ENCODE results near the gene SRPK2.
A peak's percentile ranks its signal among the peaks of the same experiment; 100 is the strongest.
"Not testable (repeated sequence)": the region's sequence is repeated elsewhere in the genome, so short reads cannot be mapped to it uniquely, and the experiment has no call there.

SRPK2 gene

DNA sequence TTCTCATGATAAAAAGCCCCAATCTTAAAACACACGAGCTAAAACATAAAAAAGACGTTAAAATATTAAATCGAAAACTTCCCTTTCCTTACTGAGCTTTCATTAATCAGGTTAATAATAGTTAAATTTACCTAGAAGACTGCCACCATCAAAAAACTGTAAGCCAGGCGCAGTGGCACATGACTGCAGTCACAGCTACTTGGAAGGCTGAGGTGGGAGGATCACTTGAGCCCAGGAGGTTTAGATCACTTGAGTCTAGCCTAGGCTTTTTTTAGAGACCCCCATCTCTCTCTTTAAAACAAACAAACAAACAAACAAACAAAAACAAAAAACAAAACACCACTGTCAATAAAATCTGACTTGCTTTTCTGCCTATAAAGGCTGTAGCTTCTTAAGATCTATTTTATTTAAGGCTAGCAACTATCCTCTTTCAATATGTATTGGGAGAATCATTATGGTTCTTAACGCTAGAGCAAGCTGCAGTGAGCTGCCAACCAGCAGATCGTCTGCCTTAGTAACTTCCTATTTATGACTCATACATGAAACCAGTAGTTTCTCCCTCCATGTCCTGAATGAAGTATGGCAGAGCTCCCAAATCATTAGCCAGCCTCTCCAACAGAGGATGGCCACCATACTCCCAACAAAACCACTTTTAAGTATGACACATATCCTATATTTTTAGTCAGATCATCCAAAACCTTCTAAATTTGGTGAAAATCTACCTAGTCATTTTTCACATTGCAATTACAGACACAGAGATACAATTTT lies 163.7 kb downstream of the SRPK2 start:
- no peak for DNase-seq (ENCODE audit: low read depth in 3 of 3)

- DNase-seq (ENCODE audit: low read depth in 3 of 3) = no peak
These were observed 165.8 kb downstream of the SRPK2 start for GRCh38 chr7:105222953-105223352.

DNA sequence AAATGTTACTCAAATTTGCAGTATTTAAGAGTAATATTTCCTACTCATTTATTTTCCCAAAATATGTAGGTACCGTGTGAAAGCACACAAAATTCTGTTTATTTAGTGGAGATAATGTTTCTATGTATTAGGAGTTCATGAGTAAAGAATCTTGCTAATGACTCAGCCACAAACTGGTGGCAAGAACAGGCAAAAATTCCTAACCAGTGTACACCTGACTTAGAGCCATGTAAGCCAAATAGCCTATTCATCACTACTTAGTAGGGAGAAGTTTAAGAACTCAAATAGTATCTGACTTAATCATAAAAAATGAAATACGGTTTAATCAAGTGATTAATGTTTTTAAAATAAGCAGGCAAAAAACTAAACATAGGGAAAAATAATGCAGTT lies 169.0 kb downstream of the SRPK2 start:
- DNase-seq (ENCODE audit: low read depth in 3 of 3) = no peak

- no peak for DNase-seq (ENCODE audit: low read depth in 3 of 3)
These were observed 169.6 kb downstream of the SRPK2 start for GRCh38 chr7:105218939-105219770.

GRCh38 chr7:105218215-105218614 lies 170.5 kb downstream of the SRPK2 start:
- DNase-seq (ENCODE audit: low read depth in 3 of 3) = no peak

DNA sequence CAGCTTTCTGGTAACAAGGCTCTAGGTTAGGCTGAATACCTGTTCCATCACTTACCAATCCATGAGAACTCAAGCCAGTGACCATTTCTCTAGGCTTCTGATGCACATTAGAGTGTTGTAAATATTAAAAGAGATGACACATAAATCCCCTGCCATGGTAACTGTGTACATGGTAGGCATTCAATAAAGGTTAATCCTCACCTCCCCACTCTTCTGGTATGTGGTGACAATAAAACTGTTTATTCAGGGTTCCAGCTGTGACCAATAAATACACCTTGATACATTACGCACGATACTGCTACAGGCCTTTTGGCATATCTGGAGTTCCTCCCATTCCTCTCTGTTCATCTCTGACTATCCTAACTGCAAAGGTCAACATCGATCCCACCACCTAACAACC lies 171.9 kb downstream of the SRPK2 start:
- no peak for DNase-seq (ENCODE audit: low read depth in 3 of 3)

GRCh38 chr7:105215821-105216220 lies 172.9 kb downstream of the SRPK2 start:
- DNase-seq (ENCODE audit: low read depth in 3 of 3) = no peak

DNA sequence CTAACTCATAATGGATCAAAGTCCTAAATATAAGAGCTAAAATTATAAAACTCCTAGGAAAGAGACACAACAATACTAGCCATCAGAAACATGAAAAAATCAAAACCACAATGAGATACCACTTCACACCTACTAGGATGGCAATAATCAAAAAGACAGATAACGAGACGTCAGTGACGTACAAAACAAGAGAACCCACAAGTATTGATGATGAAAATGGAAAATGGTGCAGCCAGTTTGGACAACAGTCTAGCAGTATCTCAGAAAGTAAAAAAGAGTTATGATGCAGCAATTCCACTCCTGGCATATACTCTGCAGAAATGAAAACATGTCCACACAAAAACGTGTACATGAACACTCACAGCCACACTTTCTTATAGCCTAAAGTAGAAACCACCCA lies 173.5 kb downstream of the SRPK2 start:
- DNase-seq (ENCODE audit: low read depth in 3 of 3) = no peak

GRCh38 chr7:105213611-105214010 lies 175.1 kb downstream of the SRPK2 start:
- no peak for DNase-seq (ENCODE audit: low read depth in 3 of 3)

GRCh38 chr7:105212212-105212611 lies 176.5 kb downstream of the SRPK2 start:
- DNase-seq (ENCODE audit: low read depth in 3 of 3) = no peak

DNA sequence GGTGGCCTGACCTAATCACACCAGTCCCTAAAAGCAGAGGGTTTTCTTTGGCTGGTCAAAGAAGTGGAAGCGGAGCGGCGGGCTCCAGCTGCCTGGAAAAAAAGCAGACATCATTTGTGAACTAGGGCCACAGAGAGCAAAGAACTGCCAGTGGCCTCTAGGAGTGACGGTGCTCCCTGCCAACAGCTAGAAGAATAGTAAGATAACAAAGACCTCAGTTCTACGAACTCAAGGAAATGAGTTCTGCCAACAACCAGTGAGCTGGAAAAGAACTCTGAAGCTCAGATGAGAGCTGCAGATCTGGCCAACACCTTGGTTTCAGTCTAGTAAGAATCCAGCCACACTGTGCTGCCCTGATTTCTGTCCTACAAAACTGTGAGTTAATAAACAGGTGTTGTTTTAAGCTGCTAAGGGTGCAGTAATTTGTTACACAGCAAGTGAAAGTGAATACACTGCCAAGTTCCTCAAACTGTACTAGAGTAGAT lies 178.0 kb downstream of the SRPK2 start:
- DNase-seq (ENCODE audit: low read depth in 3 of 3) = no peak

DNA sequence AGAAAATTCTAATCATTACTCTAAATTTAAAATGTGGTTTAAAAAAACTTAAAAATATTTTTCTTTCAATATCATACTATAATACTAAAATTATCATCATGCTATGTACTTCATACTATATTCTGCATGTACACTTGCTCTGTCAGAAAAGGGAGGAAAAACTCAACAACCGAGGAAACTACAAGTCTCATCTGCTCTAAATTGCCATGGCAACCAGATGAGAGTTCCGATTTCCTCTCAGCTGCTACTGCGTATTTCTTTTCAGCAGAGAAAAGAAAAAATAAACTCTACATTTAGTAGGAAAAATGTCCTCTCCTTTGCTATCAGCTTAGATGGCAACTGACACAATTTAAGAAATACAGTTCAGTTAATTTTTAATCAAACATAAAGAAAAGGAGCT lies 178.9 kb downstream of the SRPK2 start:
- DNase-seq (ENCODE audit: low read depth in 3 of 3) = no peak

DNA sequence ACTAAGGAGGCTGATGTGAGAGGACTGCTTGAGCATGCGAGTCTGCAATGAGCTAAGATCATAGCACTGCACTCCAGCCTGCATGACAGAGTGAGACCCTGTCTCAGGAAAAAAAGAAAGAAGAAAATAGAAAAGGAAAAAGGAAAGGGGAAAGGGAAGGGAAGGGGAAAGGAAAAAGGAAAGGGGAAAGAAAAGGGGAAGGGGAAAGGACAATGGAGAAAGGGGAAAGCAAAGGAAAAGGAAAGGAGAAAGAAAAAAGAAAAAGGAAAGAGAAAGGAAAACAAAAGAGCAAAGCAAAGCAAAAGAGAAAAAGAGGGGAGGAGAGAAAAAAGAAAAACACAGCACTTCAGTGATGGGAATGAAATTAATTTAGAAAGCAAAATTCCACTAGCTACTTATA lies 179.3 kb downstream of the SRPK2 start:
- no peak for DNase-seq (ENCODE audit: low read depth in 3 of 3)

DNA sequence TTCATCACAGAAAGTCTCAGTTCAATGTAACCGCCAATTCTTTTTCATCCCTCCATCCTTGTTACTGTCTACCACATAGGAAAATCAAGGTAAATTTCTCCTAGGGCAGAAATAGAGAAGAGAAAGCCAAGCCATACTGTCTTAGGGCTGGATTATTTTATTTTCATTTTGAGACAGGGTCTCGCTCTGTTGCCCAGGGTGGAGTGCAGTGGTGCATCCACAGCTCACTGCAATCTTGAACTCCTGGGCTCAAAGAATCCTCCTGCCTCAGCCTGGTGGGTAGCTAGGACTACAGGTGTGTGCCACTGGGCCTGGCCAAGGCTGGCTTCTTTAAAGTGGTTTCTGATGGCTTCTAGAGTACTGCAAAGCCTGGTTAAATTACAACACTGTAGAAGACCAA lies 181.7 kb downstream of the SRPK2 start:
- DNase-seq (ENCODE audit: low read depth in 3 of 3) = no peak

GRCh38 chr7:105205592-105206237 lies 183.0 kb downstream of the SRPK2 start:
- DNase-seq (ENCODE audit: low read depth in 3 of 3) = peak; percentile 6 to 13 (median 12)

- DNase-seq (ENCODE audit: low read depth in 3 of 3) = no peak
These were observed 183.8 kb downstream of the SRPK2 start for GRCh38 chr7:105204953-105205352.

DNA sequence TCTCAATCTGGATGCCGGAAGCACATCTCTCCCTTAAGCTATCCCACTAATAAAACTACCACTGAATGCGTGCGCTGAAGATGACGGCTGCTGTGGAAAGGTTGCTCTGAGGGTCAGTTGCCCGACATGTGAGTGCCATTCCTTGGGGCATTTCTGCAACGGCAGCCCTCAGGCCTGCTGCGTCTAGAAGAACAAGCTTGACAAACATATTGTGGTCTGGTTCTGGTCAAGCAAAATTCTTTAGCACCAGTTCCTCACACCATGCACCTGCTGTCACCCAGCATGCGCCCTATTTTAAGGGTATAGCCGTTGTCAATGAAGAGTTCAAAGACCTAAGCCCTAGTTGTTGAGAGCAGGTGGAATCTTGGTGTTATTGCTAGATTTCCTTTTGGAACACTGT lies 184.2 kb downstream of the SRPK2 start:
- DNase-seq (ENCODE audit: low read depth in 3 of 3) = no peak

DNA sequence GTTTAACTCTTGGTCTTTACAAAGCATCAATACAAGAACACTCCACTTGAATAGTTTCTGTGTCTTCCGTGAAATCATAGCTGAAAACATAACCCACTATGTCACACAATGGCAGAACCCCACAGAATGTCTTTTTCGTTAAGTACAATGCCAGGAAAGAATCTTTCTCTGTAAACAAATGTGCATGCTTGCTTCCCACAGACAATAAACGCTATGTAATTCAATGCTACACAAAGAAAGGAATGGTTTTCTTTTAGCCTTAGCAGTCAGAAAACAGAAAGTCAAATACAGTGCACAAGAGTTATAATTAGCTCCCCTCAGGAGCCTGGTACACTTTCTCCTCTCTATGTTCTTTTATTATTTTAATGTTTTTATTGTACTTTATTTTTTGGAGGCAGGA lies 186.1 kb downstream of the SRPK2 start:
- DNase-seq (ENCODE audit: low read depth in 3 of 3) = no peak

GRCh38 chr7:105199386-105199785 lies 189.3 kb downstream of the SRPK2 start:
- DNase-seq (ENCODE audit: low read depth in 3 of 3) = no peak

DNA sequence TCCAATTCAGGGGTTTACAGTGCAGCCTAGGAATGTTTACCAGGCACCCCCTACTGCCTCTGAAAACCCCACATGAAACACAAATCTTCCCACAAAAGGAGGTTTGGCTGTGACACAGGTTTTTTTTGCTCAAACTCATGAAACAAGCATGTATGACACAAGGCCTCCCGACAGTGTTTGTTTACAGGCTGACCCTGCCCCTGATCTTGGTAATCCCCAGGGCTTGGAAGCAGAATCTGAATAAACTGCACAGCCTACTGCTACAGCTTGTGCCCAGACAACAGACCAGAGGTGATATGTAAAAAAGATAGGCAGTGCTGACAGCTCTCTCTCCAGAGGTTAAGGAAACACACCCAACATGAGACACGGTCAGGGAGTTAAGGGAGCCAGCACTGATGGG lies 190.5 kb downstream of the SRPK2 start:
- DNase-seq (ENCODE audit: low read depth in 3 of 3) = no peak

DNA sequence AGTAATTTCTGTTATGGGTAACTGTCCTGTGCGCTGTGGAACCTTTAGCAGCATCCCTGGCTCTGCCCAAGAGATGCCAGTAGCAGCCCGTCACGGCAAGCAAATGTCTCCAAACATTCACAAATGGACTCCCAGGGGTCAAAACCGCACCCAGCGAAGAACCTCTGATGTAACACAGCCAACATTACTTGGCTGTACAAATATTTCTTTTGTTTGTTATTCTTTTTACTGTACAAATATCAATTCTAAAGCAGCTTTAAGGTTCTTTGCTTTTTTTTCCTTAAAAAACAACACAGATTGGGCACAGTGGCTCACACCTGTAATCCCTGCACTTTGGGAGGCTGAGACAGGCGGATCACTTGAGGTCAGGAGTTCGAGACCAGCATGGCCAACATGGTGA lies 192.2 kb downstream of the SRPK2 start:
- DNase-seq (ENCODE audit: low read depth in 3 of 3) = no peak

DNA sequence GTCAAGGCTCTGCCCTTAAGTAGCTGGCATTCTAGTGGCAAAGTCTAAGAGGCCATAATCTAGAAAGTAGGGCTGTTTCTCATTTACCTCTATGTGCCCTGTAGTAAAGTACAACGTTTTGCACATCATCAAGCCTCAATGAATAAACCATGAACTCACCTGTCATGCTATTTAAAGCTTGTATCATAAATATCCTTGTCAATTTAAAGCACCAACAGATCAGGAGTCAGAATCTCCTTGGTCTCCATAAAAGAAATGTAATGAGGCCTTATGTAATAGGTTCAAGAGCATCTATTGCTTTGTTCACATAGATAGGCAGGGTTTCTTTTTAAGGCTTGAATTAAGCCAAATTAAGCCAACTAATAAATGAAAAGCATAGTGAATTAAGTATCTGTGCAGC lies 192.8 kb downstream of the SRPK2 start:
- no peak for DNase-seq (ENCODE audit: low read depth in 3 of 3)

DNA sequence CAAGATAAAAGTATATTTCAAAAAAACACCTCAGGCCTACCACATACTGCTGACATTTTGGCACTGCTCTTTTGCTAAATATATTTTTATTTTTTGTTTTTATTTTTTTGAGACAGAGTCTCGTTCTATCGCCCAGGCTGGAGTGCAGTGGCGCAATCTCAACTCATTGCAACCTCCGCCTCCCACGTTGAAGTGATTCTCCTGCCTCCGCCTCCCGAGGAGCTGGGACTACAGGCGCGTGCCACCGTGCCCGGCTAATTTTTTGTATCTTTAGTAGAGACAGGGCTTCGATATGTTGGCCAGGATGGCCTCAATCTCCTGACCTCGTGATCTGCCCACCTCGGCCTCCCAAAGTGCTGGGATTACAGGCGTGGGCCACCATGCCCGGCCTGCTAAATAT lies 193.8 kb downstream of the SRPK2 start:
- DNase-seq (ENCODE audit: low read depth in 3 of 3) = not testable (repeated sequence)
